SIG-M5 treated with dmso at 0.1 percent for 504 hours (cell line): ENCODE data around the gene TMBIM1.
A peak's percentile ranks its signal among the peaks of the same experiment; 100 is the strongest.
"Not testable (repeated sequence)": the region's sequence is repeated elsewhere in the genome, so short reads cannot be mapped to it uniquely, and the experiment has no call there.

Experiments
- DNase-seq: peaks from one replicate; lab custom pipeline; 2025; ENCODE audit not compliant: unreplicated experiment; lab: John Stamatoyannopoulos, UW

TMBIM1 gene

GRCh38 chr2:218273214-218273907 lies 18.9 kb downstream of the TMBIM1 start:
- not testable (repeated sequence) for DNase-seq

DNA sequence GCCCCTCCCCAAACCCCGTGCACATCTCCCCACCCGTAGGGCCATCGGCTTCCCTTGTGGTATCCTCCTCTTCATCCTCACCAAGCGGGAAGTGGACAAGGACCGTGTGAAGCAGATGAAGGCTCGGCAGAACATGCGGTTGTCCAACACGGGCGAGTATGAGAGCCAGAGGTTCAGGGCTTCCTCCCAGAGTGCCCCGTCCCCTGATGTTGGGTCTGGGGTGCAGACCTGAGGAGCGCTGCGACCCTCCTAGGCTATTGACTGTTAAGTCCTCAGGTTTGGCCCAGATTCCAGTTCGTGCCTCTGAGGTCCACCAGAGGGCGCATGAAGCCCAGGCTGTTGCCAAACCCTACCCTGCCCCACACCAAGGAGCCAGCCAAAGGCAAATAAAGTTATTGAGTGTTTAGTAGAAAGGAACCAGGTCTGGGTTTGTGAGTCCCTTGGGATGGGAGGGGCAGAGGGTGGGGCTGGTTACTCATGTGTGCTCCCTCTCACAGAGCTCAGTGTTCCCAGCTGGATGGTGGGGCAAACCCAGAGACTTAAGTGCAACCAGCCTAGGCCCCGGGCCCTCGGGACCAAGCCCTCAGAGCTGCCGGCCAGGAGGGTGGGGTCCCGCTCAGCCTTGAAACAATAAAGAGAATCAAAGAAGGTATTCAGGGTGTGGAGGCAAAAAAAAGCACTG lies 19.6 kb downstream of the TMBIM1 start:
- DNase-seq = peak; percentile 89

- DNase-seq = no peak
These were observed 20.3 kb downstream of the TMBIM1 start for GRCh38 chr2:218271865-218272530.

DNA sequence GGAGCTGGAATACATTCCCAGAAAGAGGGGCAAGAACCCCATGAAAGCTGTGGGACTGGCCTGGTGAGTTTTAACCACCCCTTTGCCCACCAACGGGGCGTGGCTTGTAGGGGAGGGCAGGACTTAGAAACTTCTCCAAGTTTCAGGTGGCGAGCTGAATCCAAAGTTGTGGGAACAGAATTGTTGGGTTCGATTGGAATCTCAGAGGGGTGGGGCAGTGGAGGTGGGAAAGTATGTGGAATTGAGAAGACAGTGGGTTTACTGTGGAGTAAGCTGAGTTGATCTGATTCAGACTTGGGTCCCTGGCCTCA lies 20.9 kb downstream of the TMBIM1 start:
- DNase-seq = no peak

DNA sequence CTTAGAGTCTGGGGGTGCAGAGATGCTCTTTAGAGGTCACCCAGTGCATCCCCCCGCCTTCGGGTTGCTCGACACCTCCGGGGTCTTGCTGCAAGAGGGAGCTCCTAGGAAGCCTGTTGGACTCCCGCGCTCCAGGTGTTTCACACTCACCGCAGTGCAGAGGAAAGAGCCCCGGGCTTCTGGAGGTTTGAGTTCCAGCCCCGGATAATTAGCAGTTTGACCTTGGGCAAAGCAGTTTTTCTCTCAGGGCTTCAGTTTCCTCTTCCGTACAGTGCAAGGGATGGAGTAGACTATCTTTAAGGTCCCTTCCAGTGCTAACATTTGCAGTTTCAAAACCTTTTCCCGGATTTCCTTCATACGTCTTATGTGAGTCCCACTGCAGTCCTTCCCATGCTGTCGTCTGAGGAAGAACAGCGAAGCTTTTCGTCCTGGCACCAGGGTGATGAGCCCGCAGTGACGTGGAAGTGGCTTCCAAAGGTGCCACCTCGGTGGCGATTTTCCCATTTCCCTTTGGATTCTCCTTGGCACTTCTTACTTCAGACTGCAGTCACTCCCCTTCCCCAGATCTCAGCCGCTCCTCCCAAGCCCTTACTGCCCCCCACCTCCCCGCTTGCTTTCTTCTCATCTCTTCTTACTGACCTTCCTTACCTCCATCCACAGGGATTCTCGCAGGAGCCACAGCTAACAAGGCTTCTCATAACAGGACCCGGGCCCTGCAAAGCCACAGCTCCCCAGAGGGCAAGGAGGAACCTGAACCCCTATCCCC lies 21.4 kb downstream of the TMBIM1 start:
- DNase-seq = no peak

- peak; percentile 99 for DNase-seq
These were observed 22.2 kb downstream of the TMBIM1 start, which contains the start of the genes AAMP and PNKD for GRCh38 chr2:218269900-218270720. Gene AAMP (minus strand): TSS chr2:218270137. CDS start chr2:218270086, 51 bp downstream. Gene PNKD (plus strand): TSS chr2:218270519. CDS start chr2:218270536, 17 bp downstream.

- DNase-seq = no peak
These were observed 25.0 kb downstream of the TMBIM1 start for GRCh38 chr2:218267259-218267658.

DNA sequence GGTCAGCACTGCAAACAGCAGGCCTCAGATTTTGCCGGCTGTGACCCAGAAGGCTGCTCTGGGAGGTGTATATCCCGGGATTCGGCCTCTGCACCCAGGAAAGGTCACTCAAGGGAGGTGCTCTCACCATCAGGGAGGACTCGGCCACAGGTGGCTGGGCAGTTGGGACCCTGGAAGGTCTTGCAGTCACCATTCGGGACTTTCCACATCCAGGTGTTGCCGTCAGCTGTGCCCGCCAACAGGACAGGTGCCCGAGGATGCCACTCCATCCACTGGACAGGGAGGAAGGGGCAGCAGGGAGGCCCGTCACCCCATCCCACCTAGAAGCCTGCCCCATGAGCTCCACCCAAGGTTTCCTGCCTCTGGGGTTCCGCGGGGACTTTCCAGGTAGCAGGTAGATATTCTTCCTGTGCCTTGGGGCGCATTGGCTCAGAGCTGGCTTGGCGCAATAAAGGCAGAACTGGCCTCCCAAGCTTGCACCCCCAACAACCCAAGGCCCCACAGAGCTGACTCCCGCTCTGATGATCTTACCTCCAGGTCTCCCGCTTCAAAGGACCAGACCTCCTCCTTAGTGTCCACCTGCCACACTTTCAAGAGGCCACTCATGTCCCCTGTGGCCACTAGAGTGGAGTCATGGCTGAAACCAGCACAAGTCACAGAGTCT lies 25.9 kb downstream of the TMBIM1 start:
- DNase-seq = no peak

- DNase-seq = no peak
These were observed 26.7 kb downstream of the TMBIM1 start for GRCh38 chr2:218265626-218266025.

DNA sequence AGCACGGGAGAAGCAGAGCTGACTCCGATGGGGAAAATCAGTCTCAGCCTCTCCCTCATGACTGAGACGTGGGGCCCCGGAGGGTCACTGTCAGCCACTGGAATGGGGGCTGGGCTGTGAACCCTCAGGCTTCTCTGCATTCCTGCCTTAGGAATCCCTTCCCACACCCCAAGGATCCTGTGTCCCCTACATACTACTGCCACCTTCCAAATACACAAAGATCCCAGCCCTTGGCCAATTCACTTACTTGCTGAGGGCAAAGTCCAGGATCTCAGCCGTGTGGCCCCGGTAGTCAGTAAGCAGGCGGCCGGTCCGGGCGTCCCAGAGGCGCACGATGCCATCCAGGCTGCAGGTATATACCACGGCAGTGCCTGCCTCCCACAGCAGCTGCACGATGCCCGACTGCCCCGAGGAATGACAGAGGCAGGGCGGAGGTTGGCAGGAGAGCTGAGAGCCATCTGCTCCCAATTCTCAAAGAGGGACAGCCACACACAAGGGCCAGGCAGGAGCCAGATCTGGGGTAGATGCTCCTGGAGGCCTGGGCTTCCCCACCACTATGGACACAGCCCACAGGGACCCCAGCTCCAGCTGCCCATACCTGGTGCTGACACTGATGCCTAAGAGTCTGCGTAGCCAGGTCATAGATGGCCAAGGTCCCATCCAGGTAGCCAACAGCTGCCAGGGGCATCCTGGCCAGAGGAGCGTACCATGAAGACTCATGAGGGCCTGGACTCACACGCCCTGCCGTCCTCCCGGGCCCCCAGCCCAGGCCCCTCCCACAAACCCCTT lies 27.3 kb downstream of the TMBIM1 start:
- DNase-seq = no peak

GRCh38 chr2:218263817-218264641 lies 28.3 kb downstream of the TMBIM1 start:
- DNase-seq = no peak

DNA sequence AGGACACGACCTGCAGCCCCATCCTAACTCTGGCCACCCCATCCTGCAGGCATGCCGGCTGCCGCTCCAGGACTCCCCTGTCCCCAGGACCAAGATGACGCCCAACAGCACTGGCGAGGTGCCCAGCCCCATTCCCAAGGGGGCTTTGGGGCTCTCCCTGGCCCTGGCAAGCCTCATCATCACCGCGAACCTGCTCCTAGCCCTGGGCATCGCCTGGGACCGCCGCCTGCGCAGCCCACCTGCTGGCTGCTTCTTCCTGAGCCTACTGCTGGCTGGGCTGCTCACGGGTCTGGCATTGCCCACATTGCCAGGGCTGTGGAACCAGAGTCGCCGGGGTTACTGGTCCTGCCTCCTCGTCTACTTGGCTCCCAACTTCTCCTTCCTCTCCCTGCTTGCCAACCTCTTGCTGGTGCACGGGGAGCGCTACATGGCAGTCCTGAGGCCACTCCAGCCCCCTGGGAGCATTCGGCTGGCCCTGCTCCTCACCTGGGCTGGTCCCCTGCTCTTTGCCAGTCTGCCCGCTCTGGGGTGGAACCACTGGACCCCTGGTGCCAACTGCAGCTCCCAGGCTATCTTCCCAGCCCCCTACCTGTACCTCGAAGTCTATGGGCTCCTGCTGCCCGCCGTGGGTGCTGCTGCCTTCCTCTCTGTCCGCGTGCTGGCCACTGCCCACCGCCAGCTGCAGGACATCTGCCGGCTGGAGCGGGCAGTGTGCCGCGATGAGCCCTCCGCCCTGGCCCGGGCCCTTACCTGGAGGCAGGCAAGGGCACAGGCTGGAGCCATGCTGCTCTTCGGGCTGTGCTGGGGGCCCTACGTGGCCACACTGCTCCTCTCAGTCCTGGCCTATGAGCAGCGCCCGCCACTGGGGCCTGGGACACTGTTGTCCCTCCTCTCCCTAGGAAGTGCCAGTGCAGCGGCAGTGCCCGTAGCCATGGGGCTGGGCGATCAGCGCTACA lies 29.4 kb downstream of the TMBIM1 start:
- no peak for DNase-seq

GRCh38 chr2:218262237-218262600 lies 30.1 kb downstream of the TMBIM1 start:
- DNase-seq = no peak

DNA sequence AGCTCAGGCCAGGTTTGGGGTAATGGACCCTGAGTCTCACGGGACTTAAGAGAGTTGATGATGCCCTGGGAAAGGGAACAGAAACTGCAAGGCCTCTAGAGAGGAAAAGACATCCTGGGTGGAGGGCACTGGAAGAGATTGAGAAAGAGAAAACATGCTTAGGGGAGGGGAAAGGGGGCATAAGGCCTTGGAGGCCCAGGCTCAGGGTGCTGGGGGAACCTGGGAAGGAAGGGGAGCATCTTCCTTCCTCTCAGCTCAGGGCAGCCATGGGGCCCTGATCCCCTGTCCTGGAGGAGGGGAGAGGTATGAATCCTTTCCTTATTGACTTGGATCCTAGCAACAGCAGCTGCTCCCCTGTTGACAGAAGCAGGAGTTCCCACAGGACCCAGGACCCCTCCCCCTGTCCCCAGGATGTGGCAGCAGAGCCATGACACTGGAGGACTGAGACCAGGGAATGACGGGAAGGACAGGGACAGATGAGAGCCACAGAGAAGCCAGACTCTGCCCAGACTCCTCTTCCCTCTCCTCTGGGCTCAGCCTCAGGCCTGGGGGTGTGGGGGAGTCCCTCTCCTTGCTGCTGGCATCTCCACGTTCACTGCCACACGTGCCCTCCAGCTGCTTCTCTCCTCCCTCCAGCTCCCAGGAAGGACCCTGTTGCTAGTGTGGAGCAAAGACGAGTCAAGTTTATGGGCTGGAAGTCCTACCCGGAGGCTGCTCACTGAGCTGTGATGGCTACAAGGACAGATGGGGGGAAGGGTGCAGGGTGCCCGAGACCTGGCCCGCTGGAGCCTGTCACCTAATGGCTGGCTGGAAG lies 30.7 kb downstream of the TMBIM1 start:
- peak; percentile 90 for DNase-seq

GRCh38 chr2:218260742-218261422 lies 31.4 kb downstream of the TMBIM1 start, which contains the start of gene GPBAR1:
Gene GPBAR1 (plus strand): TSS chr2:218261015. CDS start chr2:218262725, 1,710 bp downstream.
- no peak for DNase-seq

DNA sequence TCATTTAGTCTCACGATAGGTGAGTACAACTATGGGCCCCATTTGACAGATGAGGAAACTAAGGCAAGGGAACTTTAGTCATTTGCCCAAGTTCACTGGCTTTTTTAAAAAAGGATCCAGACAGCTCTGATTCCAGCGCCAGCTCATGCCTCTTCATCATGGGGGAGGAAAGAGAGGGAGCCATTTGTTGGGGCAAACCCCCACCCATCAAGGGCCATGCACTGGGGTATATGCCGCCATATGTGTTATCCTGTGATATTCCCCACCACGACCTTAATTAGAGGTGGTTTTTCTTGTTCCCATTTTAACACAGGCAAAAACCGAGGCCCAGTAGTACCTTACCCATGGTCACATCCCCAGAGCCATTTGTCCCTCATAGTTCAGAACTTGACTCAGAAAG lies 32.1 kb downstream of the TMBIM1 start:
- no peak for DNase-seq
